ENCODE data around the gene DSP. TPM values are rescaled to one million over a fixed set of nuclear protein-coding genes. Genes with fewer than 3 reads are reported as not detected.

The DSP gene
- total RNA-seq, 1 experiment from 2014 or later, result 104 TPM

DNA sequence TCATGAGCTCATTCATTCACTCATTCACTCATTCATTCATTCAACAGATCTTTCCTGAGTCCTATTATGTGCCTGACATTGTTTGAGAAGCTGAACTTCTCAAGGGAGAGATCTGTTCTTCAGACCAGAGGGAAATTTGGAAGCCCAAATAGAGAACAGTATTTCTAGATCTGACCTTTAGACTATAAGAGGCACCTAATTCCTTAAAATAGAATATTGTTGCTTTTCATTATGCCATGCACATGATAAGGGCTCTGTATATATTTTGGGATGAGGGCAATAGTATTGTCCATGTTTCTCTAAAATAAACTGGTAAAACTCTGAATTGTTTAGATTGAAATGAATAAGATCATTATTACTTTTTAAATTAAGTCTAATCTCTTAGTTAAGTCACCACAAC lies 18.6 kb upstream of the DSP start:
- no peak overlapping the region for H3K4me2 ChIP-seq (ENCODE audit: low read length)
- no peak overlapping the region for H2AFZ ChIP-seq (ENCODE audit: low read depth, low read length, poor library complexity, severe bottlenecking)
- intact Hi-C loops (cut with micrococcal nuclease), result no loop called here
- H4K20me1 ChIP-seq (ENCODE audit: insufficient read depth), result no peaks in the 10 kb centered on the region
- H3K36me3 ChIP-seq (ENCODE audit: control insufficient read depth in 1 of 2, insufficient read depth in 2 of 2, low read length in 2 of 2), result no peaks in the 10 kb centered on the region
- H3K27ac ChIP-seq (ENCODE audit: low read depth, low read length), result no peak overlapping the region
- no peak overlapping the region for H3K4me3 ChIP-seq (replicated peaks in 1 of 2; ENCODE audit: low read depth in 1 of 2, low read length in 2 of 2)
- POLR2A ChIA-PET, result no interaction called here
- CTCF ChIA-PET, result no interaction called here
- no TSS peak for BruUV-seq (replicated peaks)
- H3K4me1 ChIP-seq (ENCODE audit: control insufficient read depth in 1 of 2, insufficient read depth in 2 of 2, low read length in 2 of 2), result no peaks in the 10 kb centered on the region
- H3K9ac ChIP-seq (ENCODE audit: low read length), result no peak overlapping the region
- DNase-seq (ENCODE audit: low read depth, low spot score) (no peak), ATAC-seq (no peak)
- TF ChIP-seq EGR1 (IDR thresholded peaks at IDR 0.05; ENCODE audit: low read depth), result no peak
- TF ChIP-seq YY1 (IDR thresholded peaks at IDR 0.05; ENCODE audit: extremely low read depth, insufficient replicate concordance, low read depth, low read length), result no peak
- TF ChIP-seq POLR2A (IDR thresholded peaks at IDR 0.05; ENCODE audit: borderline replicate concordance, extremely low read depth, insufficient read depth, insufficient read length), result no peak
- TF ChIP-seq, protein P1, sequence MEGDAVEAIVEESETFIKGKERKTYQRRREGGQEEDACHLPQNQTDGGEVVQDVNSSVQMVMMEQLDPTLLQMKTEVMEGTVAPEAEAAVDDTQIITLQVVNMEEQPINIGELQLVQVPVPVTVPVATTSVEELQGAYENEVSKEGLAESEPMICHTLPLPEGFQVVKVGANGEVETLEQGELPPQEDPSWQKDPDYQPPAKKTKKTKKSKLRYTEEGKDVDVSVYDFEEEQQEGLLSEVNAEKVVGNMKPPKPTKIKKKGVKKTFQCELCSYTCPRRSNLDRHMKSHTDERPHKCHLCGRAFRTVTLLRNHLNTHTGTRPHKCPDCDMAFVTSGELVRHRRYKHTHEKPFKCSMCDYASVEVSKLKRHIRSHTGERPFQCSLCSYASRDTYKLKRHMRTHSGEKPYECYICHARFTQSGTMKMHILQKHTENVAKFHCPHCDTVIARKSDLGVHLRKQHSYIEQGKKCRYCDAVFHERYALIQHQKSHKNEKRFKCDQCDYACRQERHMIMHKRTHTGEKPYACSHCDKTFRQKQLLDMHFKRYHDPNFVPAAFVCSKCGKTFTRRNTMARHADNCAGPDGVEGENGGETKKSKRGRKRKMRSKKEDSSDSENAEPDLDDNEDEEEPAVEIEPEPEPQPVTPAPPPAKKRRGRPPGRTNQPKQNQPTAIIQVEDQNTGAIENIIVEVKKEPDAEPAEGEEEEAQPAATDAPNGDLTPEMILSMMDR (IDR thresholded peaks at IDR 0.05 in 2 of 3, conservative IDR thresholded peaks at IDR 0.05 in 1 of 3; ENCODE audit: borderline replicate concordance in 1 of 3, insufficient read depth in 1 of 3, low read depth in 2 of 3, low read length in 2 of 3), result no peak
- TF ChIP-seq CEBPB (IDR thresholded peaks at IDR 0.05; ENCODE audit: low read depth), result no peak
- no peak for TF ChIP-seq FOSL1 (IDR thresholded peaks at IDR 0.05; ENCODE audit: low read depth)
- TF ChIP-seq EZH2 (IDR thresholded peaks at IDR 0.05), result no peak
- no peak for TF ChIP-seq ELF1 (IDR thresholded peaks at IDR 0.05; ENCODE audit: borderline replicate concordance, low read depth)
- no peak for TF ChIP-seq EZH2phosphoT487 (IDR thresholded peaks at IDR 0.05; ENCODE audit: borderline replicate concordance)
- H3K9me2 ChIP-seq (ENCODE audit: insufficient read depth), result no peaks in the 10 kb centered on the region
- RAD21 ChIA-PET (ENCODE audit: low non-redundant PET in 1 of 2, low total read pairs in 2 of 2, uncharacterized antibody in 2 of 2, unreplicated experiment in 2 of 2), result no interaction called here
- no peaks in the 10 kb centered on the region for H3K79me2 ChIP-seq (ENCODE audit: insufficient read depth, low read length)
- H3K27me3 ChIP-seq (ENCODE audit: insufficient read depth, low read length), result no peaks in the 10 kb centered on the region
- H3K9me3 ChIP-seq (ENCODE audit: control insufficient read depth in 1 of 2, insufficient read depth in 1 of 2, low read depth in 1 of 2, low read length in 2 of 2), result no peaks in the 10 kb centered on the region

DNA sequence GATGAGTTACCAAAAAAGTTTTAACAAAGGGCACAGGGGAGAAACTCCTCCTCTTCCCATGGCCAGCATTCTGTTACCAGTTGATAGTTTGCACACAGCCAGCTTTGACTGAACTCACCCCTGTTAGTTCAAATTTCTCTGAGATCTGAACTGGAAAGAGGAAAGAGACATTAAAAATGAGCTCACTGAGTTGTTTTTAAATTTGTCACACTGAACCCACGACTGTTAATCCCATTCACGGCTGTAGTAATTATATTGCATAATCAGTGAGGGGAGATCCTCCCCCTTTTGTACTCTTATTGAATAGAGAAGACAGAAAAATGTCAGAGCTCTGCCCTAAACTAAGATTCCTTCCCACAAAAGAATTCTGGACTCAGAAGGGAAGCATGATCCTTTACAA lies 17.5 kb upstream of the DSP start:
- Histone ChIP-seq H3K79me2 (ENCODE audit: insufficient read depth, low read length) (no peaks in the 10 kb centered on the region), H3K4me2 (ENCODE audit: low read length) (no peak overlapping the region), H3K9ac (ENCODE audit: low read length) (no peak overlapping the region), H3K36me3 (ENCODE audit: control insufficient read depth in 1 of 2, insufficient read depth in 2 of 2, low read length in 2 of 2) (no peaks in the 10 kb centered on the region), H3K4me3 (replicated peaks in 1 of 2; ENCODE audit: low read depth in 1 of 2, low read length in 2 of 2) (no peak overlapping the region), H4K20me1 (ENCODE audit: insufficient read depth) (no peaks in the 10 kb centered on the region), H3K27ac (ENCODE audit: low read depth, low read length) (no peak overlapping the region), H2AFZ (ENCODE audit: low read depth, low read length, poor library complexity, severe bottlenecking) (no peak overlapping the region), H3K9me2 (ENCODE audit: insufficient read depth) (no peaks in the 10 kb centered on the region), H3K4me1 (ENCODE audit: control insufficient read depth in 1 of 2, insufficient read depth in 2 of 2, low read length in 2 of 2) (peaks cover 0 to 4% of the 10 kb centered on the region in 2 experiments; a peak in 1 of 4 replicates), H3K9me3 (ENCODE audit: control insufficient read depth in 1 of 2, insufficient read depth in 1 of 2, low read depth in 1 of 2, low read length in 2 of 2) (no peaks in the 10 kb centered on the region), H3K27me3 (ENCODE audit: insufficient read depth, low read length) (no peaks in the 10 kb centered on the region)
- DNase-seq (ENCODE audit: low read depth, low spot score), result no peak
- intact Hi-C loops (cut with micrococcal nuclease), result no loop called here
- no peak for ATAC-seq
- ChIA-PET RAD21 (ENCODE audit: low non-redundant PET in 1 of 2, low total read pairs in 2 of 2, uncharacterized antibody in 2 of 2, unreplicated experiment in 2 of 2) (interaction anchor here in 1 of 2 experiments (0.7 kb wide), 1 partner anchor 458 kb away, joined by 7 read pairs; no protein-coding TSS in a partner anchor), POLR2A (no interaction called here), CTCF (no interaction called here)
- BruUV-seq (replicated peaks), result no TSS peak
- TF ChIP-seq JUND (IDR thresholded peaks at IDR 0.05) (no peak), EZH2phosphoT487 (IDR thresholded peaks at IDR 0.05; ENCODE audit: borderline replicate concordance) (no peak), SRF (IDR thresholded peaks at IDR 0.05; ENCODE audit: low read depth) (no peak), ZFX (IDR thresholded peaks at IDR 0.05) (no peak), FOSL1 (IDR thresholded peaks at IDR 0.05; ENCODE audit: low read depth) (no peak), CBX3 (IDR thresholded peaks at IDR 0.05; ENCODE audit: low read depth) (no peak)
- TF ChIP-seq, protein P2, sequence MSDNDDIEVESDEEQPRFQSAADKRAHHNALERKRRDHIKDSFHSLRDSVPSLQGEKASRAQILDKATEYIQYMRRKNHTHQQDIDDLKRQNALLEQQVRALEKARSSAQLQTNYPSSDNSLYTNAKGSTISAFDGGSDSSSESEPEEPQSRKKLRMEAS (IDR thresholded peaks at IDR 0.05), result no peak
- TF ChIP-seq, protein P3, sequence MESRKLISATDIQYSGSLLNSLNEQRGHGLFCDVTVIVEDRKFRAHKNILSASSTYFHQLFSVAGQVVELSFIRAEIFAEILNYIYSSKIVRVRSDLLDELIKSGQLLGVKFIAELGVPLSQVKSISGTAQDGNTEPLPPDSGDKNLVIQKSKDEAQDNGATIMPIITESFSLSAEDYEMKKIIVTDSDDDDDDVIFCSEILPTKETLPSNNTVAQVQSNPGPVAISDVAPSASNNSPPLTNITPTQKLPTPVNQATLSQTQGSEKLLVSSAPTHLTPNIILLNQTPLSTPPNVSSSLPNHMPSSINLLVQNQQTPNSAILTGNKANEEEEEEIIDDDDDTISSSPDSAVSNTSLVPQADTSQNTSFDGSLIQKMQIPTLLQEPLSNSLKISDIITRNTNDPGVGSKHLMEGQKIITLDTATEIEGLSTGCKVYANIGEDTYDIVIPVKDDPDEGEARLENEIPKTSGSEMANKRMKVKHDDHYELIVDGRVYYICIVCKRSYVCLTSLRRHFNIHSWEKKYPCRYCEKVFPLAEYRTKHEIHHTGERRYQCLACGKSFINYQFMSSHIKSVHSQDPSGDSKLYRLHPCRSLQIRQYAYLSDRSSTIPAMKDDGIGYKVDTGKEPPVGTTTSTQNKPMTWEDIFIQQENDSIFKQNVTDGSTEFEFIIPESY (IDR thresholded peaks at IDR 0.05; ENCODE audit: extremely low read depth, insufficient replicate concordance, low read length), result no peak
- TF ChIP-seq, protein P4, sequence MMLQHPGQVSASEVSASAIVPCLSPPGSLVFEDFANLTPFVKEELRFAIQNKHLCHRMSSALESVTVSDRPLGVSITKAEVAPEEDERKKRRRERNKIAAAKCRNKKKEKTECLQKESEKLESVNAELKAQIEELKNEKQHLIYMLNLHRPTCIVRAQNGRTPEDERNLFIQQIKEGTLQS (IDR thresholded peaks at IDR 0.05), result no peak

Data from HCT116 (cell line).